Heart right ventricle (tissue), 16 donors: ENCODE data around the gene KSR2. TPM values are rescaled to one million over a fixed set of nuclear protein-coding genes. Genes with fewer than 3 reads are reported as not detected.

ENCODE experiments used
- ATAC-seq, 8 donors: fragments of 200-7000 bp; cut with Tn5 transposase; one replicate each; pipeline ENCODE4 v1.9.1; 2020; ENCODE audit warnings: mild to moderate bottlenecking in 8 of 8, moderate library complexity in 8 of 8, moderate number of reproducible peaks in 1 of 8
- DNase-seq, 2 donors: peaks; one replicate each; pipeline ENCODE4 v3.0.0-alpha.2; 2020
- H3K27ac ChIP-seq, 10 donors: fragments of 200-600 bp; sonication (generic) in 2 of 10; one replicate each; pipeline versions ENCODE4 v1.5.0 to v1.8.0; 2020 to 2022; ENCODE audit warnings: mild to moderate bottlenecking in 3 of 10
- H3K27me3 ChIP-seq, 7 donors: fragments of 200-600 bp; one replicate each; pipeline ENCODE4 v1.8.0; 2021 to 2022; ENCODE audit warnings: mild to moderate bottlenecking in 2 of 7
- H3K36me3 ChIP-seq, 9 donors: fragments of 200-600 bp; sonication (generic) in 1 of 9; one replicate each; pipeline versions ENCODE4 v1.5.0 to v1.8.0; 2020 to 2022; ENCODE audit warnings: mild to moderate bottlenecking in 2 of 9
- H3K4me1 ChIP-seq, 9 donors: fragments of 200-600 bp; sonication (generic) in 1 of 9; one replicate each; pipeline versions ENCODE4 v1.5.0 to v1.8.0; 2020 to 2022; ENCODE audit warnings: mild to moderate bottlenecking in 4 of 9
- H3K4me3 ChIP-seq, 10 donors: fragments of 200-600 bp; sonication (generic) in 2 of 10; one replicate each; pipeline versions ENCODE4 v1.5.0 to v1.8.0; 2020 to 2022; ENCODE audit warnings: mild to moderate bottlenecking in 7 of 10, moderate library complexity in 2 of 10
- H3K9me3 ChIP-seq, 11 donors: fragments of 200-600 bp in 10 of 11; sonication (generic) in 2 of 11; one replicate each; pipeline versions ENCODE4 v1.5.0 to v1.8.0; 2013 to 2022; ENCODE audit warnings: mild to moderate bottlenecking in 2 of 11, control low read depth in 1 of 11, moderate library complexity in 1 of 11
- WGBS, 2 donors: extraction: QIAGEN DNeasy Blood & Tissue Kit; methylation state at CpG; one replicate each; pipeline ENCODE4 v1.1.7; 2013; ENCODE audit warnings: inconsistent platforms in 1 of 2; 5-methylcytosine and 5-hydroxymethylcytosine counted together
- intact Hi-C, 10 donors: fragments of 100-400 bp; cut with DNase I; formaldehyde crosslinking; loops; one replicate each; pipeline versions ENCODE4 v1.11.1 to v1.14.2; 2022
- polyA plus RNA-seq, 2 donors: library from polyadenylated mRNA; stranded (reverse); fragments of 200-250 nt; gene quantifications; one replicate each; pipeline ENCODE4 v1.2.3, GENCODE V29; 2013
- total RNA-seq, 10 donors: library from RNA; stranded (reverse); fragmentation: NEBNext Ultra II Directional in 3 of 10; extraction: Animal tissue kit (Norgen Biotek cat#: 25700) in 3 of 10; gene quantifications; one replicate each; pipeline versions ENCODE4 v1.2.1 to v1.2.4, GENCODE V29; 2021 to 2023
- TF ChIP-seq, protein P1 (sequence below), 9 donors: fragments of 200-600 bp; sonication (generic) in 2 of 9; IDR thresholded peaks; one replicate each; pipeline versions ENCODE4 v1.5.0 to v1.8.0; 2021 to 2022; ENCODE audit warnings: antibody characterized with exemption in 9 of 9, mild to moderate bottlenecking in 5 of 9, moderate library complexity in 1 of 9
- donor health status: Arrhythmogenic right ventricular cardiomyopathy.
- donor health status: ischemic (EF 13 %, LVEDD 7.1; RV severe dilation, severe dysfunction).
- donor health status: healthy with polysubstance abuse.
- donor health status: DM: no; HTN: yes; CAD: no.
- donor health status: DM: no; HTN: no; CAD: no.
- donor health status: ischemic (EF 25% LVEDD 6.9; RV normal size, moderate dysfunction).
- donor health status: ischemic (EF 25% LVEDD 5.7; RV mildly dilated, moderate dysfunction).
- donor health status: healthy.
- donor health status: DM: yes; HTN: yes; CAD: no.
- donor health status: Ischemic cardiomyopathy.
- donor health status: ischemic (EF 35%, LVEDD 5.7; RV mildly dilated, moderate dysfunction).
- donor health status: nonischemic (EF 11% LVEDD 7.7; RV severe dilation, severe dysfunction).
- donor health status: DM: yes; HTN: yes; CAD: no.
- donor health status: PGD.
- donor health status: ischemic (EF 29% LVEDD 5.4; RV normal size, mild dysfunction).
- donor health status: nonischemic (EF 23%, LVEDD 6.1; RV moderate dilation, normal function).

KSR2 gene
- total and polyA plus RNA-seq, 12 donors: 0.02 TPM; not detected in 9

DNA sequence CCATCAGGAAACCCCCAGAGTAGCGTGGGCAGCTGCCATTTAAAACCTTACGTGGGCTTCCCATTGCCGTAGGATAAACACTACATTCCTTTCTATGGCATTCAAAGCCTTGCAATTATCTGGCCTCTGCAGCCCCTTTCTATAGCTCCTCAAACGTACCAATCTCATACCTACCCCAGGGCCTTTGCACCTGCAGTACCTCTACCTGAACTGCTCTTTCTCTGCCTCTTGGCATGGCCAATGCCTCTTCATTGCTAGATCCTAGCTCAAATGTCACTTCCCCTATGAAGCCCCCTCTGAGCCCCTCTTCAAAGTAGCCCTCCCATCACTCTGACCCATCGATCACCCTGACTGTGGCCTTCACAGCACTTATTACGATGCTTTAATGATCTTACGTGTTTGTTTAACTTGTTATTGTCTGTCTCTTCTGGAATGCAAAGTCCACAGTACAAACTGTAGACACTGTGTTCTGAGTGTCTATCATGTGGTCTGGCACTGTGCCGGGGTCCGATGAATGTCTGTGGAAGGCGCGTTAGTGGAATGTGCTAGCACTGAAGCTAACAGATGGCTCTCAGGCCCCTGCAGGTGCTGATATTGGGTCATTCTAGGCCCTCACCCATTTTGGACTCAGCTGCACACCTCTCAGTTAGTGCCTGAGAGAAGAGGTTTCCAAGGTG, 450.1 kb downstream of the KSR2 start:
- peak in 1 of 2 donors; percentile 57 for DNase-seq
- H3K27ac ChIP-seq: no peak overlapping the region
- H3K4me1 ChIP-seq: peaks cover 0 to 17% (median 3%) of the 10 kb centered on the region in 9 donors
- H3K4me3 ChIP-seq: no peak overlapping the region
- peaks cover 0 to 8% (median 0%) of the 10 kb centered on the region in 11 donors for H3K9me3 ChIP-seq
- 66 to 78% methylated on average over 11 of the region's 11 CpGs for WGBS, 2 donors
- intact Hi-C loops: no loop called here
- ATAC-seq: peak in 6 of 8 donors; percentile 25 to 89 (median 50)
- TF ChIP-seq, protein P1, sequence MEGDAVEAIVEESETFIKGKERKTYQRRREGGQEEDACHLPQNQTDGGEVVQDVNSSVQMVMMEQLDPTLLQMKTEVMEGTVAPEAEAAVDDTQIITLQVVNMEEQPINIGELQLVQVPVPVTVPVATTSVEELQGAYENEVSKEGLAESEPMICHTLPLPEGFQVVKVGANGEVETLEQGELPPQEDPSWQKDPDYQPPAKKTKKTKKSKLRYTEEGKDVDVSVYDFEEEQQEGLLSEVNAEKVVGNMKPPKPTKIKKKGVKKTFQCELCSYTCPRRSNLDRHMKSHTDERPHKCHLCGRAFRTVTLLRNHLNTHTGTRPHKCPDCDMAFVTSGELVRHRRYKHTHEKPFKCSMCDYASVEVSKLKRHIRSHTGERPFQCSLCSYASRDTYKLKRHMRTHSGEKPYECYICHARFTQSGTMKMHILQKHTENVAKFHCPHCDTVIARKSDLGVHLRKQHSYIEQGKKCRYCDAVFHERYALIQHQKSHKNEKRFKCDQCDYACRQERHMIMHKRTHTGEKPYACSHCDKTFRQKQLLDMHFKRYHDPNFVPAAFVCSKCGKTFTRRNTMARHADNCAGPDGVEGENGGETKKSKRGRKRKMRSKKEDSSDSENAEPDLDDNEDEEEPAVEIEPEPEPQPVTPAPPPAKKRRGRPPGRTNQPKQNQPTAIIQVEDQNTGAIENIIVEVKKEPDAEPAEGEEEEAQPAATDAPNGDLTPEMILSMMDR (IDR thresholded peaks at IDR 0.05): no peak
- no peaks in the 10 kb centered on the region for H3K36me3 ChIP-seq
- no peaks in the 10 kb centered on the region for H3K27me3 ChIP-seq

DNA sequence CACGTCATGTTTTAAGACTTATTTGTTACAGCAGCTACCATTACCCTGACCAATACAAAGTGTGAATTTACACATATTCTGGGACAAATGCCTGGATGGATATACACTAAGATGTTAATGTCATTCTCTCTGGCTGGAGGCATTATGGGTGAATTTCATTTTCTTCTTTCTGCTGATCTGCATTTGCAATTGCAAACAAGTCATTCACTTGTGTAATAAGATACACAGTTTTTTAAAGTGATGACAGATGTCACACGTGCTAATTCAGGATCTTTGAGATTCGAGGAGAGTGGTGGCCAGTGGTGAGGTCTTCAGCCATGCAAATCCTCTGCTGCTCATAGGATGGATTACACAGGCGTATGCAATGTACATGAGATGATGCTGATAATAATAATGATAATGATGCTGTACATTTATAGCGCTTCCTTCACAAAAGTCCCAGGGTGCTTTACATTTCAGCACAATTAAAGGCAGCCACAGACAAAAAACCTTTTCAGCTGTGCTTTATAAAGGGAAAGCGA, 451.5 kb downstream of the KSR2 start:
- H3K36me3 ChIP-seq: no peaks in the 10 kb centered on the region
- no peaks in the 10 kb centered on the region for H3K27me3 ChIP-seq
- no peak overlapping the region for H3K27ac ChIP-seq
- intact Hi-C loops: no loop called here
- peaks cover 0 to 17% (median 4%) of the 10 kb centered on the region in 9 donors for H3K4me1 ChIP-seq
- DNase-seq (no peak), ATAC-seq (no peak)
- no peak overlapping the region for H3K4me3 ChIP-seq
- peaks cover 0 to 8% (median 0%) of the 10 kb centered on the region in 11 donors for H3K9me3 ChIP-seq
- WGBS, 2 donors: 65 to 76% methylated on average over 6 of the region's 6 CpGs
- TF ChIP-seq, protein P1 (IDR thresholded peaks at IDR 0.05): no peak

DNA sequence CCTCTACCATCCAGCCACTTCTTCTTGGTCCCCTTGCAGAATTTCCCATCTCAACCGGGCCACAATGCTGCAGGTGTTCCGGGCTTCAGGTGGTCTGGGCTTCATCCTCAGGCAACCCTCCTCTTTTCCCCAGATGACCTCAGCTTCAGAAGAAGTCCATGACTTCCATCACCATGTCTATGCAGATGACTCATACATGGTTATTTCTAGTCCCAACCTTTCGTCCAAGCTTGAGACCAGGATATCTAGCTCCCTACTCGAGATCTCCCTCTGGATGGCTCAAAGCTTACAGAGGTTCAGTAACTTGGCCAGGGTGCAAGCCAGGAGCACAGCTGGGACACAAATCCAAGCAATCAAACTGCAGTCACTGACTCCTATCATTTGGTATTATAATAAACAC, 452.8 kb downstream of the KSR2 start:
- H3K4me3 ChIP-seq: no peak overlapping the region
- DNase-seq: no peak
- H3K27ac ChIP-seq: no peak overlapping the region
- H3K36me3 ChIP-seq: no peaks in the 10 kb centered on the region
- no peaks in the 10 kb centered on the region for H3K27me3 ChIP-seq
- H3K9me3 ChIP-seq: peaks cover 0 to 8% (median 0%) of the 10 kb centered on the region in 11 donors
- 61 to 76% methylated on average over 4 of the region's 4 CpGs for WGBS, 2 donors
- peak in 2 of 8 donors; percentile 23 to 28 for ATAC-seq
- peaks cover 0 to 9% (median 4%) of the 10 kb centered on the region in 9 donors for H3K4me1 ChIP-seq
- TF ChIP-seq, protein P1 (IDR thresholded peaks at IDR 0.05): no peak
- intact Hi-C loops: no loop called here

DNA sequence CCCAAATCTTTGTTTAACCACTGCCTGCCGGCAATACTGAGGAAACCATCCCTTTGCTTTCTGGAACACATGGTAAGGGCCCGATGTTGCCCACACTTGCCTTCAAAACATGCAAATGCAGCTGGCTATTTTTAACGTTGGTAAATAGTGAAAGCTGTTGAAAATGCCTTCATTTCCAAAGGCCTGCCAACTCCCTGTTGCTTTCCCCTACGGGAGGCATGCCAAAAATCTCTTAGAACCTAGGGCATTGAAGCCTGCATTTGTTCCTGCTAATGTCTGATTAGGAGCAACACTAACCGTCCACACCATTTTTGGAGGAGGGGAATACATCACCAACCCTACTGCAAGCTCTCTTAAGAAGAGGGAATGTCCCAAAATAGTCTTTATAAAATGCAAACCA, 454.8 kb downstream of the KSR2 start:
- ATAC-seq (peak in 7 of 8 donors; percentile 40 to 89 (median 75)), DNase-seq (peak in 1 of 2 donors; percentile 23)
- Histone ChIP-seq H3K4me1 (peaks cover 0 to 9% (median under 1%) of the 10 kb centered on the region in 9 donors), H3K4me3 (no peak overlapping the region), H3K36me3 (no peaks in the 10 kb centered on the region), H3K27me3 (no peaks in the 10 kb centered on the region), H3K27ac (peak overlapping the region in 9 of 10 donors; percentile 29 to 71 (median 42)), H3K9me3 (peaks cover 0 to 8% (median 0%) of the 10 kb centered on the region in 11 donors)
- intact Hi-C loops: no loop called here
- WGBS, 2 donors: 23% methylated on average over 5 of the region's 5 CpGs
- TF ChIP-seq, protein P1 (IDR thresholded peaks at IDR 0.05): no peak
